GM12878 (cell line): Measurements from ENCODE around the gene LTA. TPM values are rescaled to one million over a fixed set of nuclear protein-coding genes. Genes with fewer than 3 reads are reported as not detected.

Source experiments
- CUX1 ChIP-seq: IDR thresholded peaks from 2 replicates; pipeline ENCODE4 v1.6.1; 2012; ENCODE audit warnings: improper control_type of control experiment, low read depth, low read length; ENCODE audit not compliant: insufficient replicate concordance
- FOXM1 ChIP-seq: IDR thresholded peaks from 2 replicates; pipeline ENCODE4 v1.6.1; 2012; ENCODE audit warnings: low read depth, mild to moderate bottlenecking, inconsistent platforms, low read length, moderate library complexity
- MAX ChIP-seq: IDR thresholded peaks from 2 replicates; pipeline ENCODE4 v1.6.1; 2012; ENCODE audit warnings: low read depth, low read length, improper control_type of control experiment
- MTA3 ChIP-seq: IDR thresholded peaks from 2 replicates; pipeline ENCODE4 v1.6.1; 2012; ENCODE audit warnings: low read length, inconsistent platforms, borderline replicate concordance
- PAX5 ChIP-seq: IDR thresholded peaks from 2 replicates; pipeline ENCODE4 v1.6.1; 2011; ENCODE audit warnings: low read depth, low read length, borderline replicate concordance
- PML ChIP-seq: IDR thresholded peaks from 2 replicates; pipeline ENCODE4 v1.6.1; 2012; ENCODE audit warnings: low read length, inconsistent platforms
- POLR2A ChIP-seq: IDR thresholded peaks from 2 replicates; pipeline ENCODE4 v1.6.1; 2011; ENCODE audit warnings: low read depth, mild to moderate bottlenecking, low read length
- POLR2AphosphoS5 ChIP-seq: IDR thresholded peaks from 2 replicates; pipeline ENCODE4 v1.6.1; 2011; ENCODE audit warnings: mild to moderate bottlenecking, low read length, inconsistent platforms
- ZZZ3 ChIP-seq: IDR thresholded peaks from 2 replicates; pipeline ENCODE4 v1.6.1; 2011; ENCODE audit warnings: low read depth; ENCODE audit not compliant: control insufficient read depth, insufficient read length
- polyA plus RNA-seq, 11 experiments: library from polyadenylated mRNA; depleted of rRNA in 4 of 11; unstranded in 6 of 11; stranded (reverse) in 5 of 11; fragments of >200 nt; fragmentation: Nextera tagmentation in 4 of 11; fragmentation: Illumina TruSeq in 1 of 11; extraction: Ambion mirVana in 4 of 11; extraction: Trizol in 1 of 11; gene quantifications; 1 replicate in 1 of 11; 2 replicates in 10 of 11; pipeline versions ENCODE4 v1.2.1 to v1.2.3, GENCODE V29; 2011 to 2016; ENCODE audit warnings: inconsistent platforms in 2 of 11, missing spikeins in 2 of 11, low read depth in 1 of 11
- total RNA-seq, 4 experiments: library from RNA; depleted of rRNA in 3 of 4; stranded (reverse); fragments of >200 nt in 3 of 4; fragmentation: Illumina TruSeq in 1 of 4; extraction: Trizol in 1 of 4; gene quantifications; 2 replicates each; pipeline versions ENCODE4 v1.2.1 to v1.2.3, GENCODE V29; 2013 to 2021
- TF ChIP-seq, protein P1 (sequence below): fragments of 450-650 bp; IDR thresholded peaks from 2 replicates; pipeline ENCODE4 v1.6.1; 2017; ENCODE audit warnings: antibody characterized with exemption, mild to moderate bottlenecking, moderate library complexity

LTA gene
- total and polyA plus RNA-seq, 10 of the 15 experiments (the other 5 are each of a cell fraction or from before 2014, with no cell fraction given): 27.5 to 100 (median 75.1) TPM

DNA sequence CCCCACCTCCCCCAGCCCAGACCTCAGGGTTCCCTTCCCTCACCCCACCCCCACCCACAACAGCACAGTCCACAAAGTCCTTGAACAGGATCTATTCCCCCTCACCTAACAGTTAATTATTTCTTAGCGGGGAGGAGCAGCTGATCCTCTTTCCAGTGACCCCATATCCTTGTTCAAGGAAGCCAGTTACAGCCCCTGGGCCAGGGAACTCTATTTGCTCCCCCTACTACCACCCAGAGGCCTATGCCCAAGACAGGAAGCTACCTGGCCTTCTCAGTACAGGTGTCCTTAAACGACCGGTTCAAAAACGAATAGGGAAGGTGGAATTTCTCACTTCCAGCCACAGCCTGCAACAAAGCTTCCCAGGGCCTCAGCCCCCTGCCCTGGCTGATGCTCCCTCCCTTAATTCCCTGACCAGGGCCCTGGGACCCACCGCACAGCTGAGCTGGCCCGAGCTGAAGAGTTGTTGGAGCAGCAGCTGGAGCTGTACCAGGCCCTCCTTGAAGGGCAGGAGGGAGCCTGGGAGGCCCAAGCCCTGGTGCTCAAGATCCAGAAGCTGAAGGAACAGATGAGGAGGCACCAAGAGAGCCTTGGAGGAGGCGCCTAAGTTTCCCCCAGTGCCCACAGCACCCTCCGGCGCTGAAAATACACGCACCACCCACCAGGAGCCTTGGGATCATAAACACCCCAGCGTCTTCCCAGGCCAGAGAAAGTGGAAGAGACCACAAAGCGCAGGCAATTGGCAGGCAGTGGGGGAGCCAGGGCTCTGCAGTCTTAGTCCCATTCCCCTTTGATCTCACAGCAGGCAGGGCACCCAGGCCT, 42.5 kb upstream of the LTA start (continued):
- TF ChIP-seq ZZZ3 (no peak), PAX5 (no peak), POLR2AphosphoS5 (peak; percentile 63), MTA3 (0 out of 2 replicates have a peak, but pooled peaks have one; percentile 17), POLR2A (peak; percentile 28; the same call in 1 of the 2 replicates), PML (0 out of 2 replicates have a peak, but pooled peaks have one; percentile 30), CUX1 (no peak), MAX (no peak), FOXM1 (0 out of 2 replicates have a peak, but pooled peaks have one; percentile 6)
- TF ChIP-seq, protein P1, sequence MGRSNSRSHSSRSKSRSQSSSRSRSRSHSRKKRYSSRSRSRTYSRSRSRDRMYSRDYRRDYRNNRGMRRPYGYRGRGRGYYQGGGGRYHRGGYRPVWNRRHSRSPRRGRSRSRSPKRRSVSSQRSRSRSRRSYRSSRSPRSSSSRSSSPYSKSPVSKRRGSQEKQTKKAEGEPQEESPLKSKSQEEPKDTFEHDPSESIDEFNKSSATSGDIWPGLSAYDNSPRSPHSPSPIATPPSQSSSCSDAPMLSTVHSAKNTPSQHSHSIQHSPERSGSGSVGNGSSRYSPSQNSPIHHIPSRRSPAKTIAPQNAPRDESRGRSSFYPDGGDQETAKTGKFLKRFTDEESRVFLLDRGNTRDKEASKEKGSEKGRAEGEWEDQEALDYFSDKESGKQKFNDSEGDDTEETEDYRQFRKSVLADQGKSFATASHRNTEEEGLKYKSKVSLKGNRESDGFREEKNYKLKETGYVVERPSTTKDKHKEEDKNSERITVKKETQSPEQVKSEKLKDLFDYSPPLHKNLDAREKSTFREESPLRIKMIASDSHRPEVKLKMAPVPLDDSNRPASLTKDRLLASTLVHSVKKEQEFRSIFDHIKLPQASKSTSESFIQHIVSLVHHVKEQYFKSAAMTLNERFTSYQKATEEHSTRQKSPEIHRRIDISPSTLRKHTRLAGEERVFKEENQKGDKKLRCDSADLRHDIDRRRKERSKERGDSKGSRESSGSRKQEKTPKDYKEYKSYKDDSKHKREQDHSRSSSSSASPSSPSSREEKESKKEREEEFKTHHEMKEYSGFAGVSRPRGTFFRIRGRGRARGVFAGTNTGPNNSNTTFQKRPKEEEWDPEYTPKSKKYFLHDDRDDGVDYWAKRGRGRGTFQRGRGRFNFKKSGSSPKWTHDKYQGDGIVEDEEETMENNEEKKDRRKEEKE: no peak
